Large intestine (tissue), 3 donors: ENCODE results near the gene CNKSR2. TPM values are rescaled to one million over a fixed set of nuclear protein-coding genes. Genes with fewer than 3 reads are reported as not detected.

Source experiments
- DNase-seq, 2 donors: peaks; one replicate each; pipeline versions ENCODE4 v3.0.0 to v3.0.0-alpha.2; 2013
- H3K27ac ChIP-seq: one replicate; pipeline ENCODE4 v1.5.1; 2013; ENCODE audit warnings: low read length
- H3K27me3 ChIP-seq: 2 replicates; pipeline ENCODE4 v1.6.1; 2013; ENCODE audit warnings: low read length; ENCODE audit not compliant: control insufficient read depth, insufficient read depth
- H3K36me3 ChIP-seq: 2 replicates; pipeline ENCODE4 v1.6.1; 2013; ENCODE audit warnings: low read length; ENCODE audit not compliant: control insufficient read depth, insufficient read depth
- H3K4me1 ChIP-seq: one replicate; pipeline ENCODE4 v1.6.1; 2013; ENCODE audit warnings: low read length; ENCODE audit not compliant: control insufficient read depth, insufficient read depth
- H3K4me3 ChIP-seq: one replicate; pipeline ENCODE4 v1.5.1; 2013; ENCODE audit warnings: low read length
- H3K9me3 ChIP-seq: one replicate; pipeline ENCODE4 v1.6.1; 2013; ENCODE audit warnings: mild to moderate bottlenecking, low read depth, low read length, moderate library complexity; ENCODE audit not compliant: control insufficient read depth
- WGBS: methylation state at CpG from one replicate; pipeline ENCODE4 v1.1.5; 2013; ENCODE audit warnings: low lambda C conversion rate; ENCODE audit not compliant: insufficient coverage; 5-methylcytosine and 5-hydroxymethylcytosine counted together
- polyA plus RNA-seq: library from polyadenylated mRNA; unstranded; fragments of 120-200 nt; gene quantifications from one replicate; pipeline ENCODE4 v1.2.1, GENCODE V29; 2013

Gene CNKSR2
- polyA plus RNA-seq, 1 donor: 1.3 TPM

DNA sequence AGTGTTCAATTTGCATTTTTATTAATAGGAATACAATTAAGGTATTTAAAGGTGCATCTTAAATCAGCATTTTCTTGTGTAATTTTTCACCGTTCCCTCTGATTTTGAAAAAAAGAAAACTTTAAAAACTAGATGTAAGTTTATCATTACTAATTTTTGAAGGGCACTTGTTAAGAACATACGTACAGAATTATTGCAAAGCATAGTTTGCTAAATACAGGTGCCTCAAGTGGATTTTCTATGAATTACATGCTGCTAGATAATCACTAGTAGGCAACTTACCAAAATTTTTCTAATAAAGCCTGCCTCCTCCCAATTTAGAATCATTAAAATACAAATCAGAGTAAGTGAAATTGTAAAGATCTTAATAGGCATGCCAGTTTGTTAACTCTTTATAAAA lies 8.5 kb downstream of the CNKSR2 start:
- Histone ChIP-seq H3K27me3 (no peaks in the 10 kb centered on the region), H3K27ac (no peak overlapping the region), H3K36me3 (no peaks in the 10 kb centered on the region), H3K4me1 (no peaks in the 10 kb centered on the region), H3K9me3 (no peaks in the 10 kb centered on the region), H3K4me3 (no peak overlapping the region)
- DNase-seq: no peak
- no CpG with 5 or more reads among the region's 2 CpGs for WGBS

DNA sequence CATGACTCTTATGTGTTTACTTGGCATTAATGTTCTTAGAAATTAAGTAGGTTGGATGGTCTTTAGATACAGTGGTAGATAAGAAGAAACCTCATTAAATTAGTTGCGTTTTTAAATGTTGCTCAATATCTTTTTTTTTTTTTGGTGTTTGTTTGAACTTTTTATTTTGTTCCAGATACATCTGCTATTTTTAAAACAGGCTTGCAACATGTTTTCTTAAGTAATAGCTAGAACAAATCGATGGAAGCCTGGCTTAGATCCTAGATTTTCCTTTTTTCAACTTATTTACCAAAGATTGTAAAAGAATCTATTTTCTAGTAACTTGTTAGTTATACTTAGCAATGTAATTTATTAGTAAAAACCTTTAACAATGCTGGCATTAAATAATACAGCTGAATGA lies 9.3 kb downstream of the CNKSR2 start:
- no peak overlapping the region for H3K27ac ChIP-seq
- H3K4me1 ChIP-seq: no peaks in the 10 kb centered on the region
- no peak overlapping the region for H3K4me3 ChIP-seq
- DNase-seq: no peak
- H3K27me3 ChIP-seq: no peaks in the 10 kb centered on the region
- WGBS: no CpG with 5 or more reads among the region's 2 CpGs
- no peaks in the 10 kb centered on the region for H3K36me3 ChIP-seq
- no peaks in the 10 kb centered on the region for H3K9me3 ChIP-seq

DNA sequence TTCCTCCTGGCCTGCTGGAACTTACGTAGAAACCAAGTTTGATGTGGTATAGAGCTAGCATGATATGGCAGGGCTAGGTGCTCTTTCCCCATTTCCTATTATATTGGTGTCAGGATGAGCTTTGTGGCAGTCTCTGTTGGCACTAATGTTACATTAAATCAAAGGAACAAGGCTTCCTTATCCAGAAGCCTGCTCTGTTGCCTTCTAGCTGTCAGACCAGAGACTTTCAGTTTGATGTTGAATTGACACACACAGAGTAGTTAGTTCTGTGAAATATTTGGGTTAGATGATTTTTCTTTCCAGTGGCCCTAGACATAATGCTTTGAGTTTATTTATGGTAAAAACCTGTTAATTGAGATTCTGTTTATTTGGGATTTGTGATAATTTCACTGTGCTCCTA lies 10.0 kb downstream of the CNKSR2 start:
- H3K4me3 ChIP-seq: no peak overlapping the region
- no peaks in the 10 kb centered on the region for H3K9me3 ChIP-seq
- H3K27ac ChIP-seq: no peak overlapping the region
- no CpG with 5 or more reads among the region's 1 CpG for WGBS
- no peak for DNase-seq
- H3K4me1 ChIP-seq: no peaks in the 10 kb centered on the region
- no peaks in the 10 kb centered on the region for H3K36me3 ChIP-seq
- H3K27me3 ChIP-seq: no peaks in the 10 kb centered on the region

DNA sequence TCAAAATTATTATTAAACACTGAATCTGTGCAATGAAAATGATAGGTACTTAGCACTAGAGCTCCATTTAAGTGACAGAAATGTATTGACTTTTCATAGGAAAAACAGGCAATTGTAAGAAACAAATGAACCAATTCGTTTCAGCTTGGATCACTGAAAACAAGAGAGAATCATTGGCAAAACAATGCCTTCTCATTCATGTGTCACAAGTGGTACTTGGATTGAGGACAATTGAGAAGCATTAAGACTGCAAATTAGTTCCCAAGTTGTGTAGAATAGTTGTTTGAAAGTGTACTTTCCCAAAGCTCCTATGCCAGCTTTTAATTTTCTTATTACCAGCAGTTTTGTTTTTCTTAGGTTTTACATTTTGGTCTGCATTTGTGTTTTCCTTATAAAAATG lies 20.6 kb downstream of the CNKSR2 start:
- Histone ChIP-seq H3K4me3 (no peak overlapping the region), H3K4me1 (no peaks in the 10 kb centered on the region), H3K36me3 (no peaks in the 10 kb centered on the region), H3K27me3 (no peaks in the 10 kb centered on the region), H3K27ac (no peak overlapping the region), H3K9me3 (no peaks in the 10 kb centered on the region)
- no CpG with 5 or more reads among the region's 1 CpG for WGBS
- DNase-seq: no peak

DNA sequence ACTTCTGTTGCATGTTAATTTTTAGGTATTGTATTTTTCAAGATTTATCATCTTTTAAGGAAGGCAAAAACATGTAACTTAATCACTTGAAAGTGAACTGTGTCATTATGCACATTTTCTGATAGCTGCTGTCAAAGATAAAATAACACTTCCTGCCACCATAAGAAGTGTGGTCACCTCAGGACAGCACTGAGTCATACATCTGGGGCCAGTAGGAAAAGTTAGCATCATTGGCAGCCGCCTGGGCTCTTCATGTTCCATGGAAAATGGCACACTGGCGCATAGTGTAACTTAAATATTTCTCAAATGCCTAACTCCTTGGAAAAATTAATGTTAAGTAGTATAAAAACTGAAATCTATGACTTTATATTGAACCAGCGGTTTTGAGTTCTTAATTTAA lies 24.2 kb downstream of the CNKSR2 start:
- WGBS: no CpG with 5 or more reads among the region's 3 CpGs
- H3K9me3 ChIP-seq: no peaks in the 10 kb centered on the region
- H3K27me3 ChIP-seq: no peaks in the 10 kb centered on the region
- peak in 1 of 2 donors; percentile 36 for DNase-seq
- no peak overlapping the region for H3K27ac ChIP-seq
- no peaks in the 10 kb centered on the region for H3K36me3 ChIP-seq
- H3K4me1 ChIP-seq: no peaks in the 10 kb centered on the region
- no peak overlapping the region for H3K4me3 ChIP-seq

DNA sequence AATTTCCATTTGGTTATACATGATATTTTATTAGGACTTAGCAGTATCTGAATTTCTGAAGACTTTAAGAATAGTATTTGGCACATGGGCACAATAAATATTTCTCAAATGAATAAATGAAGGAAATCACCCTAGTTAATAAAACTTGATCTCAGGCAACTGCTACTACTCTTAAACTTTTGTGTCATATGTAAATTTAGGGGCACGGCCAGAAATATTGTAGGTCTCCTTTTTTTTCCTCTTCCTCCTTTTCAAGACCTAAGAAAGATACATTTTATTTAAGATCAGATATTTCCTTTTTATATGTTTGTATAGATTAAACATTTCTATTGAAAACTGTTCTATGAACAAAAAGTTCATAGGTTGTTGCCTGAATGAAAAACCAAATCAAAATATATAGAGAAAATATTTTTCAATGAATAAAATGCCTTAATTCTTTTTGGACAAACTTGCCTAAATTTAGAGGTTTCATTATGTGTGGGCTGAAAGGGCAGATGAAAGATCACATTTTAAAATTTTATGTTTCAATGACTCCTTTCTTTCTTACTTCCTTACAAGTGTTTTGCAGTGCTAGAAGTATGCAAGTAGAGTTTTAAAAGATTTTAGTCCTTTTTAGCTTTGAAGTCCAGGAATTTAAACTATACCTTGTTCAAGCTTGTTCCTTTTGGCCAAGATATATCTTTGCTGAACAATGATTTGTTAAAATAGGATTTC lies 26.3 kb downstream of the CNKSR2 start:
- Histone ChIP-seq H3K9me3 (no peaks in the 10 kb centered on the region), H3K27ac (no peak overlapping the region), H3K4me1 (no peaks in the 10 kb centered on the region), H3K36me3 (no peaks in the 10 kb centered on the region), H3K4me3 (no peak overlapping the region), H3K27me3 (no peaks in the 10 kb centered on the region)
- WGBS: no CpG with 5 or more reads among the region's 1 CpG
- DNase-seq: no peak

DNA sequence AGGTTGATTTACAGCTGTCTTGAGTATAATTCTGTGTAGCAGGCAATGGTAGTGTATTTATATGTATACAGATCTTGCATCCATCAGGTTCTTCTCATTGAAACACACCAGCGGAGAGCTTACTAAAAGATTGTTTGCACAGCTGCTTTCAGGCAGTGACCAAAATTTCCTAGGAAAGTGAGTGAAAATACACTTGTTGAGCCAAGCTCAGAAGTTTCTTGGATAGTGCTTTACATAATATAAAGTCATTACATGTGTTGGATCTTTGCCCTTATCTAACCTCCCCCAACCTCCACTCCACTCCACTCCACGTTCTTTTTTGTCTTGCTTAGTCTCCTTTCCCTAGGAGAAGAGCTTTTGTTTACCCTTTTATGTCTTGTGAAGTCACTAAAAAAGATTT lies 34.1 kb downstream of the CNKSR2 start:
- Histone ChIP-seq H3K4me3 (no peak overlapping the region), H3K27me3 (no peaks in the 10 kb centered on the region), H3K27ac (no peak overlapping the region), H3K9me3 (no peaks in the 10 kb centered on the region), H3K4me1 (no peaks in the 10 kb centered on the region), H3K36me3 (no peaks in the 10 kb centered on the region)
- peak in 1 of 2 donors; percentile 1 for DNase-seq
- no CpG with 5 or more reads among the region's 2 CpGs for WGBS

DNA sequence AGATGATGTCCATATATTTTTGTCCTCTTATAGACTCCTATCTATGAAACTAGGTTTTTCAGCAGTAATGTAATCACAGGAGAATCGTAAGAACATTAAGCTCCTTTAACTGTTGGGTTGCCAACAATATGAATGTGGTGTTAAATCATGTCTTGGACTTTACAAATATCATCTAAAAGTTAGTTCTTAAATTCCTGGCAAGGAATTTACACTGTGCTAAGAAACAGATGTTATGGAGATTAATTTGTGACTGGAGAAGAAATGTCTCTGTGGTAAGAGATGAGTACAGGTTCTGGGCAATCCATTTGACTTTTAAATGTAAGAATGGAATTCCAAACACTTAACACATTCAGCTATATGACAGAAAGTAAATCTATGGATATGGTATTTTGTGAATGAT lies 34.6 kb downstream of the CNKSR2 start:
- no peaks in the 10 kb centered on the region for H3K36me3 ChIP-seq
- no peaks in the 10 kb centered on the region for H3K27me3 ChIP-seq
- H3K4me1 ChIP-seq: no peaks in the 10 kb centered on the region
- H3K4me3 ChIP-seq: no peak overlapping the region
- no peaks in the 10 kb centered on the region for H3K9me3 ChIP-seq
- no peak for DNase-seq
- H3K27ac ChIP-seq: no peak overlapping the region
- 33% methylated on average over 1 of the region's 1 CpG for WGBS

DNA sequence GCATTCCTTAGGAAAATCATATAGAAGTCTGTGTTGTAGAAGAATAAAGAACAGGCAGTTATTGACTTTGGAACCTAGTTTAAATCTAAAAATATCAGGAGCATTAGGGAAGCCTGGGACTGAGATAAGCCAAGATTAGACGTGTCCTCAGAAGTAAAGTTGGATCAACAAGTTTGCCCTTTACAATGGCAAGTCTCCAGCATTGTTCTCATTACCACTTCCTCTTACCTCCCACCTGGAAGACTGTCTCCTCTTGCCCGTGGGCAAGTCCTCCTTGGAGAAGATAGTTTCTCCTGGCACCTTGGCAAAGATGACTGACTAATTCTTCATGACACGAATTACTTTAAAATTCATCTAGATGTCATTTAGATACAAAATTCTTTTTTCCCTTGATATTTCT lies 37.8 kb downstream of the CNKSR2 start:
- Histone ChIP-seq H3K4me3 (no peak overlapping the region), H3K4me1 (no peaks in the 10 kb centered on the region), H3K27ac (no peak overlapping the region), H3K9me3 (no peaks in the 10 kb centered on the region), H3K36me3 (no peaks in the 10 kb centered on the region), H3K27me3 (no peaks in the 10 kb centered on the region)
- DNase-seq: no peak
- WGBS: no CpG with 5 or more reads among the region's 3 CpGs

DNA sequence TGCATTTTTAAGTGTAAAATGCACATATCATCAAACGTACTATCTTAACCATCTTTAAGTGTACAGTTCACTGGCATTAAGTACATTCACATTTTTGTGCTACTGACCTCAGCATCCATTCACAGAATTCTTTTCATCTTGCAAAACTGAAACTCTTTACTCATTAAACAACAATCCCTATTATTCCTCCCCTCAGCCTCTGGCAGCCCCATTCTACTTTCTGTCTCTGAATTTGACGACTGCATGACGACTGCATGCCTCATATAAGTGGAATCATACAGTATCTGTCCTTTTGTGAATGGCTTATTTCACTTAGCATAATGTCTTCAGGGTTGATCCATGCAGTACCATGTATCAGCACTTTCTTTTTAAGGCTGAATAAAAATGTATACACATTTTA lies 38.7 kb downstream of the CNKSR2 start:
- Histone ChIP-seq H3K9me3 (no peaks in the 10 kb centered on the region), H3K36me3 (no peaks in the 10 kb centered on the region), H3K4me3 (no peak overlapping the region), H3K4me1 (no peaks in the 10 kb centered on the region), H3K27me3 (no peaks in the 10 kb centered on the region), H3K27ac (no peak overlapping the region)
- WGBS: no CpG with 5 or more reads among the region's 3 CpGs
- DNase-seq: no peak

DNA sequence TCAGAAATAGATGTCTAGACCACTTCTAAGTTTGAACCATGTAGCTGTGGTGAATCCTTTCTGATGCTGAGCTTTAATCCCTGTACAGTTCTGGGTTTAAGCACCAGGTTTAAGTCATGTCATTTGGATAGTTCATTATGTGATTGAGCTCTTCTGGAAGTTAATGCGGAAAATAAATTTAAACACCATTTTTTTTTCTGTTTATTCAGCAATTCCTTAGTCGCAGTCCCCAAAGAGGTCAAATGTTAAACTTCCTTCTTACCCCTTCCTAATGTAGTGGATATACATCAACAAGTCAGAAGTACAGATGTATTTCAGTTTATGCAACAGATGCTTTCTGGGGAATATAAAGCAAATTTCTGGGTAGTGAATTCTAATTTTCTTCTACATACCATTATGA lies 52.9 kb downstream of the CNKSR2 start:
- no peaks in the 10 kb centered on the region for H3K27me3 ChIP-seq
- H3K4me3 ChIP-seq: no peak overlapping the region
- H3K27ac ChIP-seq: no peak overlapping the region
- DNase-seq: no peak
- no CpG with 5 or more reads among the region's 2 CpGs for WGBS
- H3K36me3 ChIP-seq: no peaks in the 10 kb centered on the region
- no peaks in the 10 kb centered on the region for H3K9me3 ChIP-seq
- H3K4me1 ChIP-seq: no peaks in the 10 kb centered on the region
